DND-41 (cell line): Measurements from ENCODE around the gene DNAI4.

Source experiments
- ATAC-seq: fragments of 200-7000 bp; cut with Tn5 transposase; 3 replicates; pipeline ENCODE4 v1.9.1; 2021; ENCODE audit warnings: low read depth; ENCODE audit not compliant: insufficient read depth
- DNase-seq: peaks from one replicate; pipeline ENCODE4 v3.0.0-alpha.2; 2020
- H2AFZ ChIP-seq: 2 replicates; pipeline ENCODE4 v1.6.0; 2012; ENCODE audit warnings: low read depth, low read length
- H3K27ac ChIP-seq: 2 replicates; pipeline ENCODE4 v1.5.1; 2012; ENCODE audit warnings: low read length, inconsistent platforms
- H3K27me3 ChIP-seq: fragments of 200-600 bp; sonication (generic); 2 replicates; pipeline ENCODE4 v1.6.0; 2012; ENCODE audit warnings: low read length, mild to moderate bottlenecking, inconsistent platforms; ENCODE audit not compliant: insufficient read depth, poor library complexity
- H3K36me3 ChIP-seq: 2 replicates; pipeline ENCODE4 v1.5.1; 2012; ENCODE audit warnings: low read length, inconsistent platforms; ENCODE audit not compliant: insufficient read depth
- H3K4me1 ChIP-seq: 2 replicates; pipeline ENCODE4 v1.5.1; 2012; ENCODE audit warnings: mild to moderate bottlenecking, low read length; ENCODE audit not compliant: insufficient read depth
- H3K4me2 ChIP-seq: 2 replicates; pipeline ENCODE4 v1.6.0; 2012; ENCODE audit warnings: mild to moderate bottlenecking, moderate library complexity, low read length, inconsistent platforms; ENCODE audit not compliant: insufficient read depth
- H3K4me3 ChIP-seq, 2 experiments: fragments of 200-600 bp in 1 of 2; shearing (Covaris generic) in 1 of 2; 2 replicates each; pipeline ENCODE4 v1.5.1; 2012 to 2016; ENCODE audit warnings: inconsistent platforms in 2 of 2, low read length in 2 of 2, mild to moderate bottlenecking in 2 of 2, low read depth in 1 of 2, moderate library complexity in 1 of 2
- H3K79me2 ChIP-seq: 2 replicates; pipeline ENCODE4 v1.6.0; 2012; ENCODE audit warnings: low read length, inconsistent platforms; ENCODE audit not compliant: insufficient read depth
- H3K9ac ChIP-seq: 2 replicates; pipeline ENCODE4 v1.6.0; 2012; ENCODE audit warnings: low read depth, mild to moderate bottlenecking, inconsistent platforms, low read length, moderate library complexity
- H3K9me3 ChIP-seq: 2 replicates; pipeline ENCODE4 v1.5.1; 2012; ENCODE audit warnings: low read length, moderate library complexity, mild to moderate bottlenecking, inconsistent platforms; ENCODE audit not compliant: insufficient read depth, severe bottlenecking
- H4K20me1 ChIP-seq: 2 replicates; pipeline ENCODE4 v1.6.0; 2012; ENCODE audit warnings: low read length; ENCODE audit not compliant: insufficient read depth
- CTCF ChIP-seq: IDR thresholded peaks from 2 replicates; pipeline ENCODE4 v1.5.1; 2012; ENCODE audit warnings: borderline replicate concordance, low read length, moderate library complexity, mild to moderate bottlenecking; ENCODE audit not compliant: poor library complexity, severe bottlenecking; ENCODE audit errors: extremely low read depth
- EZH2 ChIP-seq: IDR thresholded peaks from 3 replicates; pipeline ENCODE4 v1.6.1; 2012; ENCODE audit warnings: borderline replicate concordance, low read depth, mild to moderate bottlenecking, moderate library complexity, low read length, inconsistent platforms; ENCODE audit not compliant: severe bottlenecking

DNAI4 gene

GRCh38 chr1:66933887-66934700, 9.4 kb upstream of the DNAI4 start:
- H3K9ac ChIP-seq = peak overlapping the region; percentile 25
- H2AFZ ChIP-seq = no peak overlapping the region
- peak overlapping the region; percentile 48 for H3K27ac ChIP-seq
- H4K20me1 ChIP-seq = peaks cover 48% of the 10 kb centered on the region
- TF ChIP-seq EZH2 (no peak), CTCF (no peak)
- peak overlapping the region; percentile 5 to 97; a peak in 2 of 4 replicates for H3K4me3 ChIP-seq
- DNase-seq (no peak), ATAC-seq (no peak)
- H3K4me1 ChIP-seq = peaks cover 61% of the 10 kb centered on the region
- H3K79me2 ChIP-seq = peaks cover 98% of the 10 kb centered on the region
- H3K27me3 ChIP-seq = no peaks in the 10 kb centered on the region
- H3K4me2 ChIP-seq = peak overlapping the region; percentile 79
- H3K9me3 ChIP-seq = no peaks in the 10 kb centered on the region
- H3K36me3 ChIP-seq = no peaks in the 10 kb centered on the region; the same call in 1 of the 2 replicates

- Histone ChIP-seq H3K36me3 (no peaks in the 10 kb centered on the region; the same call in 1 of the 2 replicates), H3K4me1 (peaks cover 77% of the 10 kb centered on the region), H3K9me3 (no peaks in the 10 kb centered on the region), H3K9ac (peak overlapping the region; percentile 25; the same call in 1 of the 2 replicates), H4K20me1 (peaks cover 35% of the 10 kb centered on the region), H3K79me2 (peaks cover 93% of the 10 kb centered on the region), H3K27ac (peak overlapping the region; percentile 5; the same call in 1 of the 2 replicates), H3K27me3 (no peaks in the 10 kb centered on the region), H2AFZ (no peak overlapping the region), H3K4me2 (peak overlapping the region; percentile 79), H3K4me3 (peak overlapping the region in 1 of 2 experiments; percentile 97; a peak in 3 of 4 replicates)
- TF ChIP-seq CTCF (no peak), EZH2 (no peak)
- ATAC-seq = no peak
- DNase-seq = no peak
Observed at GRCh38 chr1:66932291-66932690, 7.6 kb upstream of the DNAI4 start.

DNA sequence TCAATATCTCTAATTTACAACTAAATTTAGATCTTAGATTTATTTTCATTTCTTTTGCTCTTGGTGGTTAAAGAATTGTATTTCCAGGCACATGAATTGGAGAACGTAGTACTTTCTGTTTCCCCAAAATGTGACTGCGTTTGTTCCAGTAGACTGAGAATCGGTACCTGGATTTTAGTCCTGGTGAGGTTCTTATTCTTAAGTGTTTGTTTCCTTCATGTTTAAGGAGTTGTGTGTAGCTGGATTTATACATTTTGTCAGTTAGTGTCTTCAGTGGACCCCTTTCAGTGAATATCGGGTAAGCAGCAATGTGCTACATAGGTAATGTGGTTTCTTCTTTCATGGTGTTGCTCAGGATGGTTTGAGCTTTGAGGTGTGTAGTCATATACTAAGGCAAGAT, 6.9 kb upstream of the DNAI4 start:
- H3K27ac ChIP-seq = peak overlapping the region; percentile 93
- peak overlapping the region; percentile 99 for H3K9ac ChIP-seq
- DNase-seq (no peak), ATAC-seq (peak; percentile 25; the same call in 1 of the 3 replicates)
- H3K36me3 ChIP-seq = no peaks in the 10 kb centered on the region; the same call in 1 of the 2 replicates
- peak overlapping the region; percentile 79 for H3K4me2 ChIP-seq
- TF ChIP-seq EZH2 (no peak), CTCF (no peak)
- H3K9me3 ChIP-seq = no peaks in the 10 kb centered on the region
- peaks cover 79% of the 10 kb centered on the region for H3K4me1 ChIP-seq
- H3K27me3 ChIP-seq = no peaks in the 10 kb centered on the region
- H2AFZ ChIP-seq = no peak overlapping the region
- peaks cover 93% of the 10 kb centered on the region for H3K79me2 ChIP-seq
- H4K20me1 ChIP-seq = peaks cover 30% of the 10 kb centered on the region; the same call in 1 of the 2 replicates
- H3K4me3 ChIP-seq = peak overlapping the region; percentile 96 to 97
